Endodermal cell (in vitro differentiated cells): Measurements from ENCODE around the gene ZNF324B. TPM values are rescaled to one million over a fixed set of nuclear protein-coding genes. Genes with fewer than 3 reads are reported as not detected.
"Not testable (repeated sequence)": the region's sequence is repeated elsewhere in the genome, so short reads cannot be mapped to it uniquely, and the experiment has no call there.

Experiments used
- DNase-seq: peaks from one replicate; pipeline ENCODE4 v3.0.0-alpha.2; 2017
- H3K27ac ChIP-seq: 2 replicates; pipeline ENCODE4 v1.5.1; 2013; ENCODE audit warnings: mild to moderate bottlenecking, low read depth, low read length, moderate library complexity
- H3K27me3 ChIP-seq: 2 replicates; pipeline ENCODE4 v1.6.1; 2013; ENCODE audit warnings: mild to moderate bottlenecking, low read length, moderate library complexity; ENCODE audit not compliant: insufficient read depth, control insufficient read depth, poor library complexity, severe bottlenecking
- H3K36me3 ChIP-seq: 2 replicates; pipeline ENCODE4 v1.7.0; 2013; ENCODE audit warnings: mild to moderate bottlenecking, low read length, moderate library complexity; ENCODE audit not compliant: control insufficient read depth, insufficient read depth
- H3K4me1 ChIP-seq: one replicate; pipeline ENCODE4 v1.7.0; 2013; ENCODE audit warnings: low read length; ENCODE audit not compliant: control insufficient read depth, insufficient read depth
- H3K4me3 ChIP-seq: 2 replicates; pipeline ENCODE4 v1.5.1; 2013; ENCODE audit warnings: mild to moderate bottlenecking, low read length, moderate library complexity
- H3K9ac ChIP-seq: 2 replicates; pipeline ENCODE4 v1.6.1; 2013; ENCODE audit warnings: mild to moderate bottlenecking, low read length, moderate library complexity; ENCODE audit not compliant: poor library complexity, severe bottlenecking; ENCODE audit errors: extremely low read depth
- H3K9me3 ChIP-seq: 2 replicates; pipeline ENCODE4 v1.6.1; 2013; ENCODE audit warnings: mild to moderate bottlenecking, low read length, moderate library complexity; ENCODE audit not compliant: control insufficient read depth
- H3K27ac Mint-ChIP-seq: 2 replicates; pipeline ENCODE4 v1.8.0; 2020; ENCODE audit warnings: mixed read lengths
- H3K27me3 Mint-ChIP-seq: 2 replicates; pipeline ENCODE4 v1.8.0; 2021; ENCODE audit warnings: mild to moderate bottlenecking, mixed read lengths; ENCODE audit not compliant: insufficient read depth
- H3K36me3 Mint-ChIP-seq: 2 replicates; pipeline ENCODE4 v1.8.0; 2020; ENCODE audit warnings: low read depth, mixed read lengths
- H3K4me1 Mint-ChIP-seq: 2 replicates; pipeline ENCODE4 v1.8.0; 2020; ENCODE audit warnings: mixed read lengths
- H3K4me3 Mint-ChIP-seq: 2 replicates; pipeline ENCODE4 v1.8.0; 2020; ENCODE audit warnings: mild to moderate bottlenecking, moderate library complexity, mixed read lengths
- H3K9me3 Mint-ChIP-seq: 2 replicates; pipeline ENCODE4 v1.8.0; 2020; ENCODE audit warnings: mild to moderate bottlenecking, mixed read lengths
- CTCF ChIP-seq: fragments of 200-600 bp; sonication (generic); conservative IDR thresholded peaks from 2 replicates; pipeline ENCODE4 v1.5.0; 2021; ENCODE audit warnings: antibody characterized with exemption, mild to moderate bottlenecking
- WGBS, 2 experiments: methylation state at CpG; one replicate each; pipeline versions ENCODE4 v1.1.5 to v1.1.7; 2013; ENCODE audit warnings: missing lambda C conversion rate in 2 of 2, mixed read lengths in 1 of 2; ENCODE audit not compliant: insufficient coverage in 1 of 2, insufficient read length in 1 of 2; 5-methylcytosine and 5-hydroxymethylcytosine counted together
- total RNA-seq, 2 donors: library from RNA; stranded (reverse); fragmentation: NEBNext Ultra II Directional in 1 of 2; extraction: Animal tissue kit (Norgen Biotek cat#: 25700) in 1 of 2; gene quantifications; 2 replicates in 1 of 2; 3 replicates in 1 of 2; pipeline ENCODE4 v1.2.1, GENCODE V29; 2021

ZNF324B gene
- total RNA-seq, 2 donors from 2014 or later: 5.4 to 6.0 TPM

DNA sequence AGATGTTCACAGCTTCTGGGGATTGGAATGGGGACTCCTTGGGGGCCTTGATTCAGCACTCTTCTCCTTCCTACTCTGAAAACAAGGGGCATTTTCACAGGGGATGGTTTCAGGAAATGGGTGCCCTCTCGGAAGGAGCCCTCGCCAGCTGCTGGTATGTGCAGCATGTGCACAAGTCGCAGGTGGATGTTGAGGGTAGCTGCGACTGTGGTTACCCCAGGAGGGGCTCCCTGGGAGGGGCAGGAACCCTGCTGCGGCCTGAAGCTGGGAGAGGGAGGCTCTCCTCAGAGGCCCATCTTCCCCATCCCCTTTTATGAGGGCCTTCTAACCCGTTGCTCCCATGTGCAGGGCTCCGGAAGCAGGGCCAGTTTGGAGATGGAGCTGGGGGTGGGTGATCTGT, 30.9 kb downstream of the ZNF324B start:
- DNase-seq: no peak
- no peak overlapping the region for H3K27ac Mint-ChIP-seq
- no peaks in the 10 kb centered on the region for H3K27me3 Mint-ChIP-seq
- no peak overlapping the region for H3K4me3 Mint-ChIP-seq
- H3K9me3 Mint-ChIP-seq: no peaks in the 10 kb centered on the region
- no peak for TF ChIP-seq CTCF
- Histone ChIP-seq H3K4me3 (no peak overlapping the region), H3K9me3 (no peaks in the 10 kb centered on the region), H3K27me3 (no peaks in the 10 kb centered on the region), H3K27ac (no peak overlapping the region), H3K36me3 (no peaks in the 10 kb centered on the region), H3K9ac (no peak overlapping the region), H3K4me1 (no peaks in the 10 kb centered on the region)
- WGBS, 2 experiments: 83 to 96% methylated on average over 4 to 7 of the region's 7 CpGs
- H3K36me3 Mint-ChIP-seq: peaks cover 5% of the 10 kb centered on the region
- H3K4me1 Mint-ChIP-seq: no peaks in the 10 kb centered on the region

GRCh38 chr19:58483776-58484175, 32.4 kb downstream of the ZNF324B start:
- Histone ChIP-seq H3K4me3 (no peak overlapping the region), H3K27me3 (no peaks in the 10 kb centered on the region), H3K27ac (no peak overlapping the region), H3K9ac (no peak overlapping the region), H3K4me1 (no peaks in the 10 kb centered on the region), H3K36me3 (no peaks in the 10 kb centered on the region), H3K9me3 (no peaks in the 10 kb centered on the region)
- H3K27me3 Mint-ChIP-seq: no peaks in the 10 kb centered on the region
- WGBS, 2 experiments: 89 to 96% methylated on average over 1 to 2 of the region's 2 CpGs
- no peak overlapping the region for H3K4me3 Mint-ChIP-seq
- no peak for TF ChIP-seq CTCF
- no peaks in the 10 kb centered on the region for H3K9me3 Mint-ChIP-seq
- no peak for DNase-seq
- no peaks in the 10 kb centered on the region for H3K4me1 Mint-ChIP-seq
- no peak overlapping the region for H3K27ac Mint-ChIP-seq
- H3K36me3 Mint-ChIP-seq: peaks cover 5% of the 10 kb centered on the region

GRCh38 chr19:58484349-58484748, 32.9 kb downstream of the ZNF324B start:
- not testable (repeated sequence) for H3K9me3 ChIP-seq, H3K9ac ChIP-seq, H3K9me3 Mint-ChIP-seq, H3K4me3 ChIP-seq, H3K4me1 ChIP-seq, H3K36me3 ChIP-seq, H3K36me3 Mint-ChIP-seq, H3K4me3 Mint-ChIP-seq, DNase-seq, H3K27ac ChIP-seq, H3K27ac Mint-ChIP-seq, H3K27me3 ChIP-seq, H3K27me3 Mint-ChIP-seq, H3K4me1 Mint-ChIP-seq
- 96% methylated on average over 5 of the region's 5 CpGs; no CpG with 5 or more reads in 1 of the 2 experiments for WGBS, 2 experiments
- peak; percentile 50 for TF ChIP-seq CTCF
